ENCODE measurements around the gene NOTCH3.

Gene NOTCH3

GRCh38 chr19:15241259-15241910, 40.6 kb upstream of the NOTCH3 start:
- TF ChIP-seq, protein P1, sequence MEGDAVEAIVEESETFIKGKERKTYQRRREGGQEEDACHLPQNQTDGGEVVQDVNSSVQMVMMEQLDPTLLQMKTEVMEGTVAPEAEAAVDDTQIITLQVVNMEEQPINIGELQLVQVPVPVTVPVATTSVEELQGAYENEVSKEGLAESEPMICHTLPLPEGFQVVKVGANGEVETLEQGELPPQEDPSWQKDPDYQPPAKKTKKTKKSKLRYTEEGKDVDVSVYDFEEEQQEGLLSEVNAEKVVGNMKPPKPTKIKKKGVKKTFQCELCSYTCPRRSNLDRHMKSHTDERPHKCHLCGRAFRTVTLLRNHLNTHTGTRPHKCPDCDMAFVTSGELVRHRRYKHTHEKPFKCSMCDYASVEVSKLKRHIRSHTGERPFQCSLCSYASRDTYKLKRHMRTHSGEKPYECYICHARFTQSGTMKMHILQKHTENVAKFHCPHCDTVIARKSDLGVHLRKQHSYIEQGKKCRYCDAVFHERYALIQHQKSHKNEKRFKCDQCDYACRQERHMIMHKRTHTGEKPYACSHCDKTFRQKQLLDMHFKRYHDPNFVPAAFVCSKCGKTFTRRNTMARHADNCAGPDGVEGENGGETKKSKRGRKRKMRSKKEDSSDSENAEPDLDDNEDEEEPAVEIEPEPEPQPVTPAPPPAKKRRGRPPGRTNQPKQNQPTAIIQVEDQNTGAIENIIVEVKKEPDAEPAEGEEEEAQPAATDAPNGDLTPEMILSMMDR (IDR thresholded peaks at IDR 0.05; ENCODE audit: insufficient read depth, low read depth, low read length, missing control alignments): no peak

DNA sequence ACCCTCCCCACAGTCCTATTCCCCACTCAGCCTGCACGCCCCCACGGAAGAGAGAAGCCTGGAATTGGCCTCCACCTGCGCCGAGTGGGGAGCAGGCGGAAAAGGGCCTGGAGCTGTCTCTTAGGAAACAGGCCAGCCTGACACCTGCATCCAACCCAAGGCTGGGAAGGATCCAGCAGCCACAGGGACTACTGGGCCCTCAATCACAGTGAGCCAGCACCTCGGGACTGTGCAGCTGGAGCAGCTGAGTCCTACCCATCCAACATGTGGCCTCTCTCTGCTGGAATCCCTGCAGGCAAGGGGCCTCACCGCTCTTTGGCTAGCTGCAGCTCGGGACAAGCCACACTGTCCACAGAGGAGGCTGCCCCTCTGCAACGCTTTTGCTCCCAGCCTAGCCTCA, 39.7 kb upstream of the NOTCH3 start:
- no peak overlapping the region for H3K4me3 ChIP-seq (ENCODE audit: low read length)
- TF ChIP-seq, protein P1 (IDR thresholded peaks at IDR 0.05; ENCODE audit: insufficient read depth, low read depth, low read length, missing control alignments): no peak
- no peak for DNase-seq (ENCODE audit: low read depth)

More at GRCh38 chr19:15241259-15241910, 40.6 kb upstream of the NOTCH3 start:
- H3K4me3 ChIP-seq (ENCODE audit: low read length): no peak overlapping the region
- no peak for DNase-seq (ENCODE audit: low read depth)

- no peak overlapping the region for H3K4me3 ChIP-seq (ENCODE audit: low read length)
- TF ChIP-seq, protein P1 (IDR thresholded peaks at IDR 0.05; ENCODE audit: insufficient read depth, low read depth, low read length, missing control alignments): no peak
- DNase-seq (ENCODE audit: low read depth): no peak
Observed at GRCh38 chr19:15239337-15239949, 38.6 kb upstream of the NOTCH3 start.

- TF ChIP-seq, protein P1 (IDR thresholded peaks at IDR 0.05; ENCODE audit: insufficient read depth, low read depth, low read length, missing control alignments): no peak
- DNase-seq (ENCODE audit: low read depth): no peak
- H3K4me3 ChIP-seq (ENCODE audit: low read length): no peak overlapping the region
Observed at GRCh38 chr19:15238639-15239155, 37.9 kb upstream of the NOTCH3 start.

- TF ChIP-seq, protein P1 (IDR thresholded peaks at IDR 0.05; ENCODE audit: insufficient read depth, low read depth, low read length, missing control alignments): no peak
- no peak for DNase-seq (ENCODE audit: low read depth)
- no peak overlapping the region for H3K4me3 ChIP-seq (ENCODE audit: low read length)
Observed at GRCh38 chr19:15237759-15238638, 37.2 kb upstream of the NOTCH3 start.

- TF ChIP-seq, protein P1 (IDR thresholded peaks at IDR 0.05; ENCODE audit: insufficient read depth, low read depth, low read length, missing control alignments): no peak
- H3K4me3 ChIP-seq (ENCODE audit: low read length): no peak overlapping the region
- no peak for DNase-seq (ENCODE audit: low read depth)
Observed at GRCh38 chr19:15236886-15237285, 36.1 kb upstream of the NOTCH3 start.

All from epithelial cell of esophagus (primary cell).